ENCODE results near the gene TNFRSF12A.

Gene TNFRSF12A

DNA sequence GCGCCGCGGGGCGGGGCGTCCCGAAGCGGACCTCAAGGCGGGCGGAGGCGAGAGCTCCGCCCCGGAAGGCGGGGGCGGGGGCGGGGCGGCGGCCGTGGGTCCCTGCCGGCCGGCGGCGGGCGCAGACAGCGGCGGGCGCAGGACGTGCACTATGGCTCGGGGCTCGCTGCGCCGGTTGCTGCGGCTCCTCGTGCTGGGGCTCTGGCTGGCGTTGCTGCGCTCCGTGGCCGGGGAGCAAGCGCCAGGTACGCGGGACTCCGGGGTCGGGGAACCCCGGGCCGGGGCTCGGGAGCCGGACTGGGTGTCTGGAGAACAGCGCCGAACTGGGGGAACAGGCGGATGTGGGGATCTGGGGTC lies at the start of gene TNFRSF12A:
TSS of gene TNFRSF12A (plus strand) at position 122 of the 357 bp plus-strand sequence. CDS start at position 152, 30 bp downstream.
- peak; percentile 60 for DNase-seq (ENCODE audit: low read depth)

- no peak for DNase-seq (ENCODE audit: low read depth)
These were observed 49.6 kb upstream of the TNFRSF12A start for GRCh38 chr16:2970563-2970962.

DNA sequence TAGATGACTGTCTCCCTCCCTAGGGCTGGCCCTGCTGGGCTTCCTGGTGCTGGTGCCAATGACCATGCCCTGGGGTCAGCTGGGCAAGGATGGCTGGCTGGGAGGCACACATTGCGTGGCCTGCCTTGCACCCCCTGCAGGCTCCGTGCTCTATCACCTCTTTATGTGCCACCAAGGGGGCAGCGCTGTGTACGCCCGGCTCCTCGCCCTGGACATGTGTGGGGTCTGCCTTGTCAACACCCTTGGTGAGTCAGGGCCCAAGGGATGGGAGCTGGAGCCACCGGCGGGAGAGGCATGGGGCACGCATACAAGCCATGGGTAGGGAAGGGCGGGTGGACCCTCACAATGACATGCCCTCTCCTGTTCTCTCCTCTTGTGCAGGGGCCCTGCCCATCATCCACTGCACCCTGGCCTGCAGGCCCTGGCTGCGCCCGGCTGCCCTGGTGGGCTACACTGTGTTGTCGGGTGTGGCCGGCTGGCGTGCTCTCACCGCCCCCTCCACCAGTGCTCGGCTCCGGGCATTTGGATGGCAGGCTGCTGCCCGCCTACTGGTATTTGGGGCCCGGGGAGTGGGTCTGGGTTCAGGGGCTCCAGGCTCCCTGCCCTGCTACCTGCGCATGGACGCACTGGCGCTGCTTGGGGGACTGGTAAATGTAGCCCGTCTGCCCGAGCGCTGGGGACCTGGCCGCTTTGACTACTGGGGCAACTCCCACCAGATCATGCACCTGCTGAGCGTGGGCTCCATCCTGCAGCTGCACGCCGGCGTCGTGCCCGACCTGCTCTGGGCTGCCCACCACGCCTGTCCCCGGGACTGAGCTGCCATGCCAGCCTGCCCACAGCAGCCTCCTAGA lies 48.8 kb upstream of the TNFRSF12A start:
- no peak for DNase-seq (ENCODE audit: low read depth)

DNA sequence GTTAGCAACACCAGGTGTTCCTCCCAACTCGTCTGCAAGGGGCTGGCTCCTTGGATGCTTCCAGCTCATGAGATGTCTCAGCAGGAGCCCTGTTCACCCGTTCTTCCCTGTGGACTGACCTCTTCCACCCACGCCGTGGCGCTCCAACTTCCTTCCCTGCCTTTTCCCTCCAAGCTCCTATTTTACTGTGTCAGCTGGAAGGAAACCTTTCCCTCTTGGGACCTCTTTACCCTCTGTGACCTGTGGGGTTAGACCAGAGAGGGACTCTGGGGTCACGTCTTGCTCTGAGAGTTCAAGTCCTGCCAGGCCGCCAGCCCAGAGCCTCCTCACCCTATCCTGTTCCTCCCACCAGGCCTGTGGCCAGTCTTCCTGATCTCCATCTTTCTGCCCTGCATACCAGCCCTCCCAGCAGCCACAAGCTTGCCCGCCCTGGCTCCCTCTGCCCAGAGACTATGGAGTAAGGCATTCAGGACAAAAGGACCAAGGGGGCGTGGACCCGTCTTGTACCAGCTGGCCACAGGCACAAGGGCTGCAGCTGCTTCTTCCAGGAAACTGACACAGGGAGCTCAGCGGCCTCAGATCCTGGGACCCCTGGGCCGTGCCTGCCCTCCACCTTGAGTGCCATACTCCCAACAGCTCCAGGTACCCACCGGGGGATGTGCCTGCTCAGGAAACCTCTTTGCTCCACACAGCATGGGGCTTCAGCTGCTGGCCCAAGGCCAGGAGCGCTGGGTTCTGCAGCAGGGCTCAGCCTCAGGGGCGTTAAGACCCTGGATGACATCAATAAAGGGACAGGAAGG lies 48.0 kb upstream of the TNFRSF12A start:
- DNase-seq (ENCODE audit: low read depth), result no peak

DNA sequence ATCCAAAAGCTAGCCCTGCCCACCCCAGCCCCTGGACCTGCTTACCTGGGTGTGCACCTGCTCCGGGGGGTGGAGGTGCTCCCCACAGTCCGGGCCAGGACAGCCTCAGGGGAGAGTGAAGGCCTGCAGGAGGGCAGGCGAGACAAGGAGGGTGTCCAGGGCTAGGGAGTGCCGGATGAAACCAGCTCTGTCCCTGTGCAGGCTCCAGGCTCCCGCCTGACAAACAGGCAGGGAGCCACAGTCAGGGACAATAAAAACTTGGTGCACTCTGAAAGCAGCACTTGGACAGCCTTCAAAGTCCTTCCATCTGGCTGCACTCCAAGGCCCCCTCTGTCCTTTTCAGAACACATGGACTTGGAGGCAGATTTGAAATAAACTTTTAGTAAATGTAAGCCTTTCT lies 47.1 kb upstream of the TNFRSF12A start:
- DNase-seq (ENCODE audit: low read depth), result no peak

DNA sequence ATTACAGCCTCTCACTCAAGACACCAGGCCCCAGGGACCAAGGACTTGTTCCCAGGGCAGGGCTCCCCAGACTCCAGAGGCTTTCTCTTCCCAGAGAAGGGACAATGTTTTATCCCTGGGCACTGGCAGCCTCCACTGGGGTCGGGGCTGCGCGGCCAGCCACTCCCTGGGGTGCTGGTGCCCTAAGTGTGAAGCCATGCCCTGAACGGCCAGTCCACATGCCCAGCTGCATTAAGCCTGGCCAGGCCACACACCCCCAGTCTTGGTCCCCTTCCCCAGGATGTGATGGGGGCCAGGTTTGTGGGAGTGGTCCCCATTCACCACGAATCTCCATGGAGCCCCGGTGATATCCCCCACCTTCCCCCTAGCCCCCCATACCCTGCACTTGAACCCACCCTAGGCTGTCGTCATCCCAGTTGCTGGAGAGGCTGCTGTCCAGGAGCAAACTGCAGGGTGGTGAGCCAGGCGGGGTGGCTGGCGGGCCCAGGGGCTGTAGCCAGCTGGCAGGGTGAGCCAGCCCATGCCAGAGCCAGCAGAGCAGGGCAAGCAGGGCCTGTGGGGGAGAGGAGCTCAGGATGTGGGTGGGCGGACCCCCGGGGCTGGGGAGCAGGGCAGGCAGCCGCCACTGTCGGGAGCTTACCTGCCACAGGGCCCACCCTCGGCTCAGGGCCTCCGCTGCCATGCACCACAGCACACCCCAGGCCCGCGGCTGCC lies 46.4 kb upstream of the TNFRSF12A start:
- DNase-seq (ENCODE audit: low read depth), result no peak

DNA sequence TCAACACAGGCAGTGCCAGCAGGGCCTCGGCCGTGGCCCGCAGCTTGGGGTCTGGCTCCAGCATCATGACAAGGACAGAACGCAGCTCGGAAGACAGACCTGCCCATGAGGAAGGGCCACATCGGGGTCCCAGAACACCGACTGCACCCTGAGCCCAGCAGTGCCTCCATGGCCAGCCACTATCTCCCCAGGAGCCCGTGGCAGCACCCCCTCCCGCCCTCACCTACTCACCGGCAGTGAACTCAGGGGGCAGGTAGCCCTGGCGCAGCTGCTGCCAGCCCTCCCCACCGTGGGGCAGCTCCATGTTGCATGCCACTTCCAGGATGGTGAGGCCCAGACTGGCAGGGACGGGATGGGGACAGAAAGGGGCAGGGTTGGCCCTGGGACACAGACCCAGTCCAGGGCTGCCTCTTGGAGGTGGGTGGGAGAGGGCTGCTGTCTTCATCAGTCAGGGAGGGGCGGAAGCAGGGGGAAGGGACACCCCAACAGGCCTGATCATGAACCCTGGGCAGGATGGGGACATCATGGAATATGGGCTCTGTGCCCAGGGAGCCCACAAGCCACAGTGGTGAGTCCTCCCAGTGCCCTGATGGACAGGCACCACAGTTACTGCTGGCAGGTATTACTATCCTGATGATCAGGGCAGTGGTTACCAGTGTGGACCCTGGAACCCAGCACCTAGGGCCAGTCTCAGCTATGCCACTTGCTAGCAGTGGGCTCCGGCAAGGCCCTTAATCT lies 45.7 kb upstream of the TNFRSF12A start:
- DNase-seq (ENCODE audit: low read depth), result no peak

GRCh38 chr16:2975161-2975795 lies 44.9 kb upstream of the TNFRSF12A start:
- DNase-seq (ENCODE audit: low read depth), result no peak

GRCh38 chr16:2976201-2976600 lies 44.0 kb upstream of the TNFRSF12A start:
- DNase-seq (ENCODE audit: low read depth), result no peak

DNA sequence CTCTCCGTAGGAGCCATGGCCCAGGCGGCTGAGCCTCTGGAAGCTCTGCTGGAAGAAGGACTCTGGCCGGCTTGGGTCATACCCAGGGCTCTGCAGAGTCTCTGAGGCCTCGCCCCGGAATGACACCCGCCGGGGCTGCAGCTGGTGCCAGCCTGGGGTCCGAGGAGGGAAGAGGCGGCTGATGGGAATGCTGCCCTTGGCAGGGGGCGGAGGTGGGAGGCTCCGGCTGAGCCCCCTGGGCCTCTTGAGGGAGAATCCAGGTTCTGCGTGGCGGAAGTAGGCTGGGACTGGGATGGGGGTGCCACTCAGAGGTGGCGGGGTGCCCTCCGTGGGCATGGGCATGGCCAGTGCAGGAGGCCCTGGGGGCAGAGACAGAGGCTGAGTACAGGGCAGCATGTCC lies 43.5 kb upstream of the TNFRSF12A start:
- DNase-seq (ENCODE audit: low read depth), result no peak

DNA sequence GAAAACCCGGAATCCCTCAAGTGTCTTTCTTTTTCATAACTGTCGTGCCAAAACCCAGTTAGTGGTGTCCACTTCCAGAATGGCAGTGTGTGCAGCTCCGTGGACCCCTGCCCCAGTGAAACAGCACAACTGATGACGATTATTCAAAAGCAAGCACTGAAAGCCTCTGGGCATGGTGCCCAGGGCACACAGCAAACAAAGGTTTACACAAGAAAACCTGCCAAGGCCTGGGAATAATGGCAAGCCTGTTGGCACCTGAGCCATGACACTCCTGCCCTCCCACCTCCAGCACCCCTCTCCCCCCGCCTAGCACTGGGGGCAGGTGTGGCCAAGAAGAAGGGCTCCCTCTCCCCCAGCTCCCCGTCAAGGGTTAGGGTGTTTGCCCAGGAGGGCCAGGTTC lies 42.7 kb upstream of the TNFRSF12A start:
- DNase-seq (ENCODE audit: low read depth), result no peak

DNA sequence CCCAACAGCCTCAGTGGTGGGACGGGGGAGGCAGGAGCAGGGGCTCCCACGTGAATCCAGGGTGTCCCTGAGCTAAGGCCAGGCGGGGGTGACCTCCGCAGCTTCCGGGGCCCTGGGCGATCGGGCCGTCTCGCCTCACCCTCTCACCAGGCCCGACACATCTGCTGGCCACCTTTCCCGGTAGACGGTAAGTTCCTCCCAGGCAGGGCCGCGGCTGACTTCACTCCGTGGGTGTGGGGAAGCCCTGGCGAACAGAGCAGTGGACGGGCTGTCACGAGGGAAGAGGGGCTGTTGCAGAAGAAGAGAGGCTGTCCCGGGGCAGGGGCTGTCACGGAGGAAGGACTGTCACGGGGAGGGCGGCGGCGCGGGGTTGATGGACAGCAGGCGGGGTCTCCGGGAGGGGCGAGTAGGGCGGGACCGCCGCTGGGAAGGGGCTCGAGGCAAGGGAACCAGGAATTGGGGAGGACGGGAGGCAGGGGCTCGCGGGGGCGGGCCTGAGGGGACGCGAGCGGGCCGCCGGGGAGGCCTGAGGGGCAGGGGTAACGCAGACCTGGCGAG lies 40.4 kb upstream of the TNFRSF12A start:
- DNase-seq (ENCODE audit: low read depth), result no peak

DNA sequence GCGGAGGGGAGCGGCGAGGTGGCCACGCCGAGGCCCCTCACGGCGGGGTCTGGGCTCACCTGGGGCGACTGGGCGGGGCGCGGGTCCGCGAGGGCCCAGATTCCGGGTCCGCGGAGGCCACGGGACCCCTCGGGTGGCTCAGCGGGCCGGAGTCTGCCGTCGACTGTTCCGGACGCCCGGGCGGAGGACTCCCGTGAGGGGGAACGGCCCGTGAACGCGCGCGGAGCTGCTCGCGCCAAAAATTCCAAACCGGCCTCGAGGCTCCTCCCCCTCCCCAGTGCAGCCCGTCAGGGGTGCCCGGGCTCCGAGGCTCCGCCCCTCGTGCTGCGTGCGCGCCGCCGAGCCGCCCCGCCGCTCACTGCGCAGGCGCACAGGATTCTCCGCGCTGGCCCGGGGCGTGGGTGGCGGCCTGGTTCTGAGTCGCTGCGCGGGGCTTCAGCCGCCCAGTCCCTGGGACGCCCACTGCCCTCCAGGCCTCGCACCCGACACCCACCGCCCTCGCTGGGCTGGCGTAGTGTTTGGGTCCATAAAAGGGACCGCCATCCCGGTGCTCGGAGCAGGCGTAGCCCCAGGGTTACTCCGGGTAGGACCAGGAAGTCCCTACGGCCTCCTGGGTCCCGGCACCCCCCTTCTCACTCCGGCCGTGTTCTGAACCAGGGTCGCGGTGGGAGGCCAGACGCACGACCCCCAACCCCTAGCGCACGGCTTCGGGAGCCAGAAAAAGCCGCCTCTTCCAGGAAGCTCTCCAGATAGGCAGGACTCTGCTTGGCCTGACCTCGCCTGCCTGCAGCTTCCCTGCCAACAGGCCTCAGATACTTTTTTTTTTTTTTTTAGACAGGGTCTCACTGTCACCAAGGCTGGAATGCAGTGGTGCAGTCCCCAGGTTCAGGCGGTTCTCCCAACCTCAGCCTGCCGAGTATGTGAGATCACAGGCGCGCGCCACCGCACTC lies 39.7 kb upstream of the TNFRSF12A start, which contains the start of gene PKMYT1:
TSS of gene PKMYT1 (minus strand) at position 220 of the 950 bp plus-strand sequence. CDS start 789 bp downstream, outside the sequence.
- peak; percentile 72 for DNase-seq (ENCODE audit: low read depth)

DNA sequence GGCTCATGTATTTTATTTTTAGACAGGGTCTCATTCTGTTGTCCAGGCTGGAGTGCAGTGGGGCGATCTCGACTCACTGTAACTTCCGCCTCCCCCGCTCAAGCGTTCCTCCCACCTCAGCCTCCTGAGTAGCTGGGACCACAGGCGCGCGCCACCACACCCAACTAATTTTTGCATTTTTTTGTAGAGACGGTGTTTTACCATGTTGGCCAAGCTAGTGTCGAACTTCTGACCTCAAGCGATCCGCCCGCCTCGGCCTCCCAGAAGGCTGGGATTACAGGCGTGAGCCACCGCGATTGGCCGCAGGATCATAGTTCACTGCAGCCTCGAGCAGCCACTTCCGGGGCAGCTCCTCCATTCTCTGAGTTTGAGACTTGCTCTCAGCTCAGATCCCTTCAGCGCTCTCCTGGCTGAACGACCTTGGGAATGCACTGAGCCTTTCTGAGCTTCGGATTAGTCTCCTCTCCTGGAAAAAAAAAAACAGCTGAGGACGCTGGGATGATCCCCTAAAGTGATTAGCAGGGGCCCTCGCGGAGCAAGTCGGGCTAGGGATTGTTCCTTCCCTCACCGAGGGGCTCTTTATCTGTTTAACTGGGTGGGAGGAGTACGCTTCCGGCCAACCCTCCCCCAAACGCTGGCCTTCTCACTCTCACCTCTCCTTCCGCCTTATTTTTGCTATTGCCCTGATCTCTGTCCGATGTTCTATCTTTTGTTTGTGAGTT lies 38.8 kb upstream of the TNFRSF12A start:
- no peak for DNase-seq (ENCODE audit: low read depth)

DNA sequence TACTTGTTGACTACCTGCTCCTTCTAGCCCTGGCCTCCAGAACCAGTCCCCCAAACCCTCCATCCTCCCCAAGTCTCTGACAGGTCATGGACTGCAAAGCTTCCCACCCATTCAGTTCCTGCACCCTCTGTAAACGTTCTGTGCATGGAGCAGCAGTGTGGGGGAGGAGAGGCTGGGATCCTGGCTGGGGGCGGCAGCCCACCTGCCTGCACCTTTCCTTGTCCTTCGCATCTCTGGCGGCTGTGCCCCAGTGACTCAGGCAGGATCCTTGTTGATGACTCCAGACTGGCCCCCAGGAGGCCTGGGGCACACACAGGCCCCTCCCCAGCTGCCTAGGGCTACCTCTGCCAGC lies 38.3 kb upstream of the TNFRSF12A start:
- no peak for DNase-seq (ENCODE audit: low read depth)

DNA sequence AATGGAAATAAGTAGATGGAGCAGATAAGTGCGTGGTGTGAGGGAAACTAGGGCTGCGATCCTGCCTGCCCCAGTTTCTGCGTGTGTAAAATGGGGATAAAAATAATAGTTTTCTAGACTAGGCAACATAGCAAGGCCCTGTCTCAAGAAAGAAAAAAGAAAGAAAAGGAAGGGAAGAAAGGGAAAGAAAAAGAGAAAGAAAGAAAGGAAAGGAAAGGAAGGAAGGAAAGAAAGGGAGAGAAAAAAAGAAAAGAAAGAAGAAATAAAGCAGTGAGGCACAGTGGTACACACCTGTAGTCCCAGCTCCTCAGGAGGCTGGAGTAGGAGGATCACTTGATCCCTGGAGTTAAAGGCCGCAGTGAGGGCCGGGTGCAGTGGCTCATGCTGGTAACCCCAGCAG lies 37.8 kb upstream of the TNFRSF12A start:
- DNase-seq (ENCODE audit: low read depth), result no peak

DNA sequence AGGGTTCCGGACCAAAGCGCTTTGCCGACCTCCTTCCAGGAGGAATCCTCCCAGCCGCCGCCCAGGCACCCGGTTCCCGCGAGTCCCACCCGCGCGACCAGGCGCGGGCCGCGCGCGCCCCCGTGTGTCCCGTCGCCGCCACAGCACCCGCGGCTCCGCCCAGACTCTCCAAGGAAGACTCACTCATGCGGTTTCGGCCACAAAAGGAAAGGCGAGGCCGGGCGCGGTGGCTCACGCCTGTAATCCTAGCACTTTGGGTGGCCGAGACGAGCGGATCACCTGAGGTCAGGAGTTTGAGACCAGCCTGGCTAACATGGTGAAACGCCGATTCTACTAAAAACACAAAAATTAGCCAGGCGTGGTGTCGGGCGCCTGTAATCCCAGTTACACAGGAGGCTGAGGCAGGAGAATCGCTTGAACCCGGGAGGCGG lies 36.4 kb upstream of the TNFRSF12A start:
- DNase-seq (ENCODE audit: low read depth), result peak; percentile 65

- DNase-seq (ENCODE audit: low read depth), result no peak
These were observed 34.7 kb upstream of the TNFRSF12A start for GRCh38 chr16:2985462-2985861.

- no peak for DNase-seq (ENCODE audit: low read depth)
These were observed 34.2 kb upstream of the TNFRSF12A start for GRCh38 chr16:2985893-2986355.

All from stromal cell of bone marrow (primary cell).